Liver (tissue), 9 donors: ENCODE measurements around the gene ADAM8. TPM values are rescaled to one million over a fixed set of nuclear protein-coding genes. Genes with fewer than 3 reads are reported as not detected.

ENCODE experiments used
- DNase-seq: peaks from one replicate; pipeline ENCODE4 v3.0.0-alpha.2; 2017; ENCODE audit warnings: low spot score
- H3K27ac ChIP-seq, 2 donors: one replicate each; pipeline ENCODE4 v1.7.0; 2013; ENCODE audit warnings: inconsistent platforms in 2 of 2, low read length in 2 of 2, control low read depth in 1 of 2, low read depth in 1 of 2, mild to moderate bottlenecking in 1 of 2
- H3K27me3 ChIP-seq, 4 donors: one replicate each; pipeline versions ENCODE4 v1.6.1 to v1.7.0; 2013; ENCODE audit warnings: low read length in 3 of 4, inconsistent platforms in 1 of 4, mild to moderate bottlenecking in 1 of 4, moderate library complexity in 1 of 4; ENCODE audit not compliant: control insufficient read depth in 4 of 4, insufficient read depth in 4 of 4
- H3K36me3 ChIP-seq, 4 donors: one replicate each; pipeline versions ENCODE4 v1.6.1 to v1.7.0; 2013; ENCODE audit warnings: low read length in 3 of 4, mild to moderate bottlenecking in 3 of 4, low read depth in 1 of 4, moderate library complexity in 1 of 4; ENCODE audit not compliant: control insufficient read depth in 4 of 4, insufficient read depth in 3 of 4
- H3K4me1 ChIP-seq, 4 donors: one replicate each; pipeline versions ENCODE4 v1.6.1 to v1.7.0; 2013; ENCODE audit warnings: low read length in 3 of 4, mild to moderate bottlenecking in 3 of 4, moderate library complexity in 1 of 4; ENCODE audit not compliant: control insufficient read depth in 4 of 4, insufficient read depth in 4 of 4
- H3K4me3 ChIP-seq, 3 donors: one replicate each; pipeline versions ENCODE4 v1.6.1 to v1.7.0; 2013; ENCODE audit warnings: low read length in 3 of 3, control low read depth in 1 of 3, low read depth in 1 of 3, mild to moderate bottlenecking in 1 of 3
- H3K9ac ChIP-seq, 2 donors: one replicate each; pipeline ENCODE4 v1.7.0; 2013; ENCODE audit warnings: low read length in 2 of 2, mild to moderate bottlenecking in 2 of 2, moderate library complexity in 2 of 2, control low read depth in 1 of 2, low read depth in 1 of 2
- H3K9me3 ChIP-seq, 4 donors: one replicate each; pipeline versions ENCODE4 v1.6.1 to v1.7.0; 2013; ENCODE audit warnings: low read length in 3 of 4; ENCODE audit not compliant: control insufficient read depth in 4 of 4
- CTCF ChIP-seq: fragments of 150-350 bp; IDR thresholded peaks from 2 replicates; pipeline ENCODE4 v1.5.1; 2017; ENCODE audit warnings: improper control_type of control experiment, low read depth, low read length; ENCODE audit not compliant: missing input control
- EGR1 ChIP-seq, 2 donors: IDR thresholded peaks; 2 replicates each; pipeline ENCODE4 v1.6.1; 2016 to 2018; ENCODE audit warnings: antibody characterized with exemption in 2 of 2, low read depth in 2 of 2
- FOXA1 ChIP-seq: IDR thresholded peaks from 2 replicates; pipeline ENCODE4 v1.6.1; 2016; ENCODE audit warnings: antibody characterized with exemption
- HNF4G ChIP-seq: IDR thresholded peaks from 2 replicates; pipeline ENCODE4 v1.6.1; 2016; ENCODE audit warnings: antibody characterized with exemption
- JUND ChIP-seq, 2 donors: IDR thresholded peaks; 2 replicates each; pipeline ENCODE4 v1.6.1; 2016; ENCODE audit warnings: antibody characterized with exemption in 2 of 2
- MAX ChIP-seq: IDR thresholded peaks from 2 replicates; pipeline ENCODE4 v1.6.1; 2016; ENCODE audit warnings: antibody characterized with exemption
- SP1 ChIP-seq: IDR thresholded peaks from 2 replicates; pipeline ENCODE4 v1.6.1; 2018; ENCODE audit warnings: antibody characterized with exemption, mild to moderate bottlenecking
- TAF1 ChIP-seq: conservative IDR thresholded peaks from 2 replicates; pipeline ENCODE4 v1.6.1; 2016; ENCODE audit warnings: antibody characterized with exemption, mild to moderate bottlenecking
- YY1 ChIP-seq: IDR thresholded peaks from 2 replicates; pipeline ENCODE4 v1.6.1; 2016; ENCODE audit warnings: antibody characterized with exemption, mild to moderate bottlenecking
- ZBTB33 ChIP-seq: IDR thresholded peaks from 2 replicates; pipeline ENCODE4 v1.6.1; 2016; ENCODE audit warnings: antibody characterized with exemption
- WGBS: extraction: QIAGEN DNeasy Blood & Tissue Kit; methylation state at CpG from one replicate; pipeline ENCODE4 v1.1.7; 2013; 5-methylcytosine and 5-hydroxymethylcytosine counted together
- polyA plus RNA-seq, 2 donors: library from polyadenylated mRNA; stranded (reverse) in 1 of 2; unstranded in 1 of 2; fragments of 200-250 nt in 1 of 2; fragments of >200 nt in 1 of 2; fragmentation: Nextera tagmentation in 1 of 2; extraction: Ambion mirVana in 1 of 2; gene quantifications; one replicate each; pipeline versions ENCODE4 v1.2.1 to v1.2.3, GENCODE V29; 2013 to 2015
- total RNA-seq, 2 donors: library from RNA; depleted of rRNA; stranded (reverse); fragments of >200 nt; gene quantifications; one replicate each; pipeline ENCODE4 v1.2.3, GENCODE V29; 2014
- donor health status: healthy.
- donor health status: healthy.
- donor health status: healthy.
- donor health status: healthy.
- donor health status: healthy.

Gene ADAM8
- total and polyA plus RNA-seq, 4 donors = 1.3 to 6.9 (median 3.7) TPM

DNA sequence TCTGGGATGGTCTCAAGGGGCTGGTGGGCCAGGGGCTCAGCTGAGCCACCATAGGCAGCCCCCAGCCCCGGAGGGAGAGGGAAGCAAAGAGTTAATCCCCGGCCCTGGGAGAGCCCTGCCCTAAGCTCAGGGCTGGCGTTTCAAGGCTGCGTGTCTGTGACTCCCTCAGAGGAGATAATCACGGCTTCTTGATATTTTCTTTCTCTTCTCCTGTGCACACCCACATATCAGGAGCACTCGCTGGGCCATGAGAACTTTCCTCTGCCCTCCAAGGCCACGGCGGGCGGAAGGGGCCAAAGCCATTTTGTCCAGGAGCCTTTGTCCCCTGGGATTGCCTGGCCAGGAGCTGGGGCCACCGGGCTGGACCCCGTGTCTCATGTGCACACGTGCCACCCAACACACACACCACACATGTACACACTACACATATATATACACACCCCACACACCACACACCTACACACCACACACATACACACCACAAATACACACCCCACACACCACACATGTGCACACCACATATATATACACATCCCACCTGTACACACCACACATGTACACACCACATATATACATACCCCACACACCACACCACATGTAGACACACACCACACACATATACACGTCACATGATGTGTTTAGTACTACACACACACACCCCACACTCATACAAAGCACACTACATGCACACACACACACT, 22.1 kb downstream of the ADAM8 start:
- no peak overlapping the region for H3K4me3 ChIP-seq
- no peak overlapping the region for H3K9ac ChIP-seq
- H3K9me3 ChIP-seq = no peaks in the 10 kb centered on the region
- 59% methylated on average over 13 of the region's 13 CpGs for WGBS
- H3K27ac ChIP-seq = no peak overlapping the region
- H3K36me3 ChIP-seq = no peaks in the 10 kb centered on the region
- peaks cover 0 to 19% (median 8%) of the 10 kb centered on the region in 4 donors for H3K4me1 ChIP-seq
- no peak for TF ChIP-seq ZBTB33
- H3K27me3 ChIP-seq = peaks cover 0 to 3% (median 0%) of the 10 kb centered on the region in 4 donors
- DNase-seq = no peak

GRCh38 chr10:133253361-133253955, 23.2 kb downstream of the ADAM8 start:
- Histone ChIP-seq H3K4me3 (no peak overlapping the region), H3K27ac (no peak overlapping the region), H3K27me3 (peaks cover 0 to 3% (median 0%) of the 10 kb centered on the region in 4 donors), H3K4me1 (peaks cover 0 to 14% (median 7%) of the 10 kb centered on the region in 4 donors), H3K9me3 (no peaks in the 10 kb centered on the region), H3K36me3 (no peaks in the 10 kb centered on the region), H3K9ac (no peak overlapping the region)
- WGBS = 83% methylated on average over 22 of the region's 22 CpGs
- TF ChIP-seq SP1 = no peak
- no peak for TF ChIP-seq YY1
- TF ChIP-seq TAF1 = no peak
- no peak for TF ChIP-seq FOXA1
- TF ChIP-seq CTCF = no peak
- TF ChIP-seq MAX = no peak
- DNase-seq = no peak

DNA sequence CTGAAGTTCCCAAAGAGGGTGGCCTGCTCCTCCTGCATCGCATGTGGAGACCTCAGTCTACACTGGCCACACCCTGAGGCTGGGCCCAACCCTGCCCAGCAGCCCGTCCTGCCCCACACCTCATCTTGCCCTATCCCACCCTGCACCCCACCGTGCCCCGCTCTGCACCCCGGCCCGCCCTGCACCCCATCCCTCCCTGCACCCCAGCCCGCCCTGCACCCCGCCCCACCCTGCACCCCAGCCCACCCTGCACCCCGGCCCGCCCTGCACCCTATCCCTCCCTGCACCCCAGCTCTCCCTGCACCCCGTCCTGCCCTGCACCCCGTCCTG, 24.5 kb downstream of the ADAM8 start:
- peaks cover 0 to 6% (median 3%) of the 10 kb centered on the region in 4 donors for H3K4me1 ChIP-seq
- DNase-seq = no peak
- TF ChIP-seq JUND (IDR thresholded peaks at IDR 0.05) (no peak), EGR1 (IDR thresholded peaks at IDR 0.05; ENCODE audit: low read depth in 2 of 2) (no peak), HNF4G (no peak), TAF1 (no peak), ZBTB33 (no peak)
- no peak overlapping the region for H3K9ac ChIP-seq
- H3K9me3 ChIP-seq = no peaks in the 10 kb centered on the region
- no peak overlapping the region for H3K4me3 ChIP-seq
- WGBS = 78% methylated on average over 12 of the region's 12 CpGs
- H3K27me3 ChIP-seq = peaks cover 0 to 3% (median 0%) of the 10 kb centered on the region in 4 donors
- H3K36me3 ChIP-seq = no peaks in the 10 kb centered on the region
- no peak overlapping the region for H3K27ac ChIP-seq
